ENCODE data around the gene WNK3. TPM values are rescaled to one million over a fixed set of nuclear protein-coding genes. Genes with fewer than 3 reads are reported as not detected.

Gene WNK3
- total RNA-seq, 1 experiment from 2014 or later = not detected

DNA sequence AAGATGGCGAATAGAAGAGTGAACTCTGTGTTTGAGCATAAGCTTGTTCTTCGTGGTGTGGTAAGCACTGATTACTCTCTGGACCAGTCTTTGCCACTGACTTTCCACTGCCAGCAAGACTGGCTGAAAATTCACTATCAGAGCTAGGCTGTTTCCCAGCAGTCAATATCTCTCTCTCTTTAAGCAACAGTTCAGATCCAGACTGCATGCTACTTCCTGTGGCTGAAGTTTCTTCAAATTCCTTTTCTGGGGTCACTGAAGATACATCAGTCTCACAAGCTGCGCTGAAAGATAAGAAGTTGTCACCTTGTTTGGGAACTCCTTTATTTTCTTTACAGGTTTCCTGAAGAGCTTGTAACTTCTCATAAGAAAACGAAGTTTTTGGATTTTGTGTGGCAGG lies 120.8 kb downstream of the WNK3 start:
- H3K4me3 ChIP-seq (ENCODE audit: low read depth, low read length) = no peak overlapping the region
- no peaks in the 10 kb centered on the region for H3K4me1 ChIP-seq
- H3K27ac Mint-ChIP-seq (ENCODE audit: unreplicated experiment) = no peak overlapping the region
- H3K9me3 ChIP-seq = no peaks in the 10 kb centered on the region
- DNase-seq = no peak
- BruUV-seq (replicated peaks) = no TSS peak
- no peaks in the 10 kb centered on the region for H3K27me3 ChIP-seq (replicated peaks; ENCODE audit: control insufficient read depth, insufficient read depth, low read length)
- H3K4me1 Mint-ChIP-seq (ENCODE audit: low read depth, unreplicated experiment) = no peaks in the 10 kb centered on the region
- TF ChIP-seq, protein P1, sequence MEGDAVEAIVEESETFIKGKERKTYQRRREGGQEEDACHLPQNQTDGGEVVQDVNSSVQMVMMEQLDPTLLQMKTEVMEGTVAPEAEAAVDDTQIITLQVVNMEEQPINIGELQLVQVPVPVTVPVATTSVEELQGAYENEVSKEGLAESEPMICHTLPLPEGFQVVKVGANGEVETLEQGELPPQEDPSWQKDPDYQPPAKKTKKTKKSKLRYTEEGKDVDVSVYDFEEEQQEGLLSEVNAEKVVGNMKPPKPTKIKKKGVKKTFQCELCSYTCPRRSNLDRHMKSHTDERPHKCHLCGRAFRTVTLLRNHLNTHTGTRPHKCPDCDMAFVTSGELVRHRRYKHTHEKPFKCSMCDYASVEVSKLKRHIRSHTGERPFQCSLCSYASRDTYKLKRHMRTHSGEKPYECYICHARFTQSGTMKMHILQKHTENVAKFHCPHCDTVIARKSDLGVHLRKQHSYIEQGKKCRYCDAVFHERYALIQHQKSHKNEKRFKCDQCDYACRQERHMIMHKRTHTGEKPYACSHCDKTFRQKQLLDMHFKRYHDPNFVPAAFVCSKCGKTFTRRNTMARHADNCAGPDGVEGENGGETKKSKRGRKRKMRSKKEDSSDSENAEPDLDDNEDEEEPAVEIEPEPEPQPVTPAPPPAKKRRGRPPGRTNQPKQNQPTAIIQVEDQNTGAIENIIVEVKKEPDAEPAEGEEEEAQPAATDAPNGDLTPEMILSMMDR (IDR thresholded peaks at IDR 0.05; ENCODE audit: insufficient read depth in 1 of 2, low read depth in 1 of 2, low read length in 1 of 2, severe bottlenecking in 1 of 2, unreplicated experiment in 1 of 2) = no peak
- no peaks in the 10 kb centered on the region for H3K36me3 Mint-ChIP-seq (ENCODE audit: insufficient read depth, unreplicated experiment)
- H3K27me3 Mint-ChIP-seq (ENCODE audit: insufficient read depth, unreplicated experiment) = peaks cover 4% of the 10 kb centered on the region
- no peak overlapping the region for H3K4me3 Mint-ChIP-seq (ENCODE audit: unreplicated experiment)
- CTCF ChIA-PET = no interaction called here
- POLR2A ChIA-PET = no interaction called here
- H3K9me3 Mint-ChIP-seq (ENCODE audit: unreplicated experiment) = no peaks in the 10 kb centered on the region
- intact Hi-C loops (cut with micrococcal nuclease; ENCODE audit: unreplicated experiment) = no loop called here
- H3K36me3 ChIP-seq (ENCODE audit: control insufficient read depth, insufficient read depth, low read length) = no peaks in the 10 kb centered on the region

DNA sequence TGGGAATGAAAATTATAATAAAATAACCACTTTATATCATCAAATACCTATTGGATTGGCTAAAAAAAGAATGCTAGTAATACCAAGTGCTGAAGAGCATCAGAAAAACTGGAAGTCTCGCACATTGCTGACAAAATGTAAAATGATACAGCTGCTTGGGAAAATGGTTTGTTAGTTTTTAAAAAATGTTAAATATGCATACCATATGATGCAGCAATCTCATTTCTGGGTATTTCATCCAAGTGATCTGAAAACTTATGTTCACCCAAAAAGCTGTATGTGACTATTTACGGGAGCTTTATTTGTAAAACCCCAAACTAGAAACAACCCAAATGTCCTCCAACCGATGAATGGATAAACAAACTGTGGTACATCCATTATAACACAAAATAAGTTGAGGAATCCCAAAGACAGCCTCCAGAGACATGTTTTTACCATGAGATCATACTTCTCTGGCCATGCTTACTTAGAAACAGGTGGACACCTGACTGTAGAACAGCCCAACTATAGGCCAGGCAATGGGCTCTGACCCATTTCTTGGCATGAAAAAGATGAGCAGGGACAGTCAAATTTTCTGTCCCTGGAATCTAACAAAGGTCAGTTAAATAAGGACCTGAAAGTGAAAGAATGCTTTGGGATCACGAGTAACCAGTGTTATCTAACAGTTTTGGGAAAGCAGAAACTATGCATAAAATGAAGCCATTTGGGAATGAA lies 127.3 kb downstream of the WNK3 start:
- no peak overlapping the region for H3K4me3 Mint-ChIP-seq (ENCODE audit: unreplicated experiment)
- no peak for DNase-seq
- H3K9me3 Mint-ChIP-seq (ENCODE audit: unreplicated experiment) = no peaks in the 10 kb centered on the region
- peaks cover 3% of the 10 kb centered on the region for H3K27me3 Mint-ChIP-seq (ENCODE audit: insufficient read depth, unreplicated experiment)
- Histone ChIP-seq H3K27me3 (replicated peaks; ENCODE audit: control insufficient read depth, insufficient read depth, low read length) (no peaks in the 10 kb centered on the region), H3K9me3 (no peaks in the 10 kb centered on the region), H3K36me3 (ENCODE audit: control insufficient read depth, insufficient read depth, low read length) (no peaks in the 10 kb centered on the region), H3K4me3 (ENCODE audit: low read depth, low read length) (no peak overlapping the region), H3K4me1 (no peaks in the 10 kb centered on the region)
- no peaks in the 10 kb centered on the region for H3K4me1 Mint-ChIP-seq (ENCODE audit: low read depth, unreplicated experiment)
- BruUV-seq (replicated peaks) = no TSS peak
- ChIA-PET POLR2A (no interaction called here), CTCF (no interaction called here)
- TF ChIP-seq, protein P1 (IDR thresholded peaks at IDR 0.05; ENCODE audit: insufficient read depth in 1 of 2, low read depth in 1 of 2, low read length in 1 of 2, severe bottlenecking in 1 of 2, unreplicated experiment in 1 of 2) = no peak
- intact Hi-C loops (cut with micrococcal nuclease; ENCODE audit: unreplicated experiment) = no loop called here
- H3K27ac Mint-ChIP-seq (ENCODE audit: unreplicated experiment) = no peak overlapping the region
- H3K36me3 Mint-ChIP-seq (ENCODE audit: insufficient read depth, unreplicated experiment) = no peaks in the 10 kb centered on the region

DNA sequence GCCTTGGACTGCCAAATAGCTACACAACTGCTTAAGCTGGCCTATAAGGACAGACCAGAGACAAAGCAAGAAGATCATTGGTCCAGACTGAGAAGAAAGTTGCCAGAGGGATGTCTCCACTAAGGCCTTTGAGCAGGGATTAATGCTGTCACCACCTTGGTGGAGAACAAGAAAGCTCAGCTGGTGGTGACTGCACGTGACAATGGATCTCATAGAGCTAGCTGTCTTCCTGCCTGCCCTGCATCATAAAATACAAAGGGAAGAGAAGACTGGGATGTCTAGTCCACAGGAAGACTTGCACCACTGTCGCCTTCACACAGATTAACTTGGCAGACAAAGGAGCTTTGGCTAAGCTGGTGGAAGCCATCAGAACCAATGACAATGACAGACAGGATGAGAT lies 134.3 kb downstream of the WNK3 start:
- no peak overlapping the region for H3K4me3 Mint-ChIP-seq (ENCODE audit: unreplicated experiment)
- no peaks in the 10 kb centered on the region for H3K27me3 Mint-ChIP-seq (ENCODE audit: insufficient read depth, unreplicated experiment)
- H3K4me1 Mint-ChIP-seq (ENCODE audit: low read depth, unreplicated experiment) = no peaks in the 10 kb centered on the region
- H3K4me3 ChIP-seq (ENCODE audit: low read depth, low read length) = no peak overlapping the region
- BruUV-seq (replicated peaks) = no TSS peak
- no peaks in the 10 kb centered on the region for H3K9me3 Mint-ChIP-seq (ENCODE audit: unreplicated experiment)
- CTCF ChIA-PET = no interaction called here
- no peaks in the 10 kb centered on the region for H3K4me1 ChIP-seq
- no peaks in the 10 kb centered on the region for H3K9me3 ChIP-seq
- H3K27me3 ChIP-seq (replicated peaks; ENCODE audit: control insufficient read depth, insufficient read depth, low read length) = no peaks in the 10 kb centered on the region
- H3K36me3 ChIP-seq (ENCODE audit: control insufficient read depth, insufficient read depth, low read length) = no peaks in the 10 kb centered on the region
- POLR2A ChIA-PET = no interaction called here
- intact Hi-C loops (cut with micrococcal nuclease; ENCODE audit: unreplicated experiment) = no loop called here
- TF ChIP-seq, protein P1 (IDR thresholded peaks at IDR 0.05; ENCODE audit: insufficient read depth in 1 of 2, low read depth in 1 of 2, low read length in 1 of 2, severe bottlenecking in 1 of 2, unreplicated experiment in 1 of 2) = no peak
- no peak for DNase-seq
- H3K27ac Mint-ChIP-seq (ENCODE audit: unreplicated experiment) = no peak overlapping the region
- H3K36me3 Mint-ChIP-seq (ENCODE audit: insufficient read depth, unreplicated experiment) = no peaks in the 10 kb centered on the region
